ENCODE data around the gene SLC11A2.

- TF ChIP-seq POLR2A (IDR thresholded peaks at IDR 0.05) (no peak), CTCF (IDR thresholded peaks at IDR 0.05) (no peak)
These were observed 36.6 kb upstream of the SLC11A2 start for GRCh38 chr12:51062631-51063397.

Measured in sigmoid colon (tissue), 3 donors.